NCI-H774 (cell line): ENCODE measurements around the gene SLU7.

Experiments
- DNase-seq: peaks from one replicate; lab custom pipeline; 2025; lab: John Stamatoyannopoulos, UW

SLU7 gene

DNA sequence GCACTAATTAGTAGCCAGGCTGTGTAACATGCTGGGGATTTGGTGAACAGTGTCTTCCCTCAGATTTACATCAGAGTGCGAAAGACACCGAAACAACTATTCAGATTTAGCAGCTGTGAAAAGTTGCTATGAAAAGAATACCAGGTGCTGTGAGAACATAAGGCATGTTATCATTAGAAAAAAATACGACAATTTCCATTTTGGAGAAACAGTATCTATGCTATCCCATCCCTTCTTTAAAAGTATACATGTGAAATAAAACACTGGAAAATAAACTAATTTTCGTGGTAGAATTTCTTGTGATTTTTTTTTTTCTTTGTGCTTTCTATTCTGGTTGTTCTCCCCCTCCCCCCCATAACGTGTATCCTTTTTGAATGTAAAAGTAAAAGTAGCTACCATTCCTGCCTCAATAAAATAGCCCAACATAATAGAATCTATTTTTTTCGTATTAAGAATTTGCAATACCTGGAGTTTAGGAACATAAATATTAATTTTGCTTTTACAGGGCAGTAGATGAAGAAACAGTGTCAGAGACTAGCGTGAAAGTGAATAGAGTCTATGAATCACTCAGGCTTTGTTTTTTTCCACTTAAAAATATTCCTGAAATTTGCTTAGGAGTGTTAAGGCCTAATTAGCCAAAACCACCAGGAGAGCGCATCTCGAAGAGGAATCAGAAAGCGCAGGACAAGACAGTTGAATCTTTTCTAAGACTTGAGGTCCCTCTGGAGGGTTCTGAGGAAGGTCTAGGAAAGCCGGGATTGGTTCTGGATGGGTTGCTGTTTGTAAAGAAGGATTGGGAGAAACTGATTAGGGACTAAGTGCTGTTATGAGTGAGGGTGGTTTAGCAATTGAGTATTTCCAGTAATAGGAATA, 813 bp upstream of the SLU7 start:
- DNase-seq, result no peak

DNA sequence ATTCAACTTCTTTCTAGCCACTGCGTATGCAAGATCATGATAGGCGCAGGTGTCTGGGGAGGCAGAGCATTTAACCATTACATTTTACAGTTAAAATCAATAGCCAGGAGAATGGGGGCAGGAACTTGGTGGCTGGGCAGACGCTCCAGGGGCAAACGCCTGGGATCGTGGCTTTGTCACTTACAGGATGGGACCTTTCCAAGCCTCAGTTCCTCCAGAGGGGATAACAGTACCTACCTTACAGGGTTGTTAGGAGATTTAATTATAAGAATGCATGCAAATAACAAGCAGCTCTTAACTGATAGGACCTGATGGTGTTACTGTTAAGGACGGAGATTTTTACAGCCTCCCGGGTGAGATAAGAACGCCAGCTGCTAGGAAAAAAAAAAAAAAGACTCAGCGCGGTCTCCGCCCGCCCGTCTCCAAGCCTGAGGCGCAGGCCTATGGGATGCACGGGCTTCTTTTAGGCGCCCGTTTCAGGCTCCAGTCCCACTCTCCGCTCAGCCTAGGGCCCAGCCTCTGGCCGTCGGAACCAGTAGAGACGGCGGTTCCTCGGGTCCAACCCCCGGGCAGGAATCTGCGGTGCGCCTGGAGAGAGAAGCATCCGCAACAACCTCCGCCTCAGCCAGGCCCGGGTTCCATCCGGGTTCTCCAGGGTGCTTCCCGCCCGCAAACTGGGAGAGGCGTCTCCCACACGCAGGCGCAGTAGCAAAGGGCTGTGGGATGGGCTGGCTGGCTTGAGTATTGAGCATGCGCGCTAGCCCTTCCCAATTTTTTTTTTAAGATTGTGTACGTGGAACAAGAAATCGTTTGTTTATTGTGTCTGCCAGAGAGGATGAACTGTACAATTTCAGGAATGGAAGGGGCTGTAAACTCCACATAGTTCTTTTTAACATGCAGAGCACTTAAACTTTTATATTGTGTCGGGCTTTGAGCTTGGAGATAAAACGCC, 19.2 kb downstream of the SLU7 start, which contains the start of gene FAM200C:
Gene FAM200C (minus strand): TSS at position 653 of the 952 bp plus-strand sequence. CDS start 4,564 bp downstream, outside the sequence.
- peak; percentile 91 for DNase-seq

DNA sequence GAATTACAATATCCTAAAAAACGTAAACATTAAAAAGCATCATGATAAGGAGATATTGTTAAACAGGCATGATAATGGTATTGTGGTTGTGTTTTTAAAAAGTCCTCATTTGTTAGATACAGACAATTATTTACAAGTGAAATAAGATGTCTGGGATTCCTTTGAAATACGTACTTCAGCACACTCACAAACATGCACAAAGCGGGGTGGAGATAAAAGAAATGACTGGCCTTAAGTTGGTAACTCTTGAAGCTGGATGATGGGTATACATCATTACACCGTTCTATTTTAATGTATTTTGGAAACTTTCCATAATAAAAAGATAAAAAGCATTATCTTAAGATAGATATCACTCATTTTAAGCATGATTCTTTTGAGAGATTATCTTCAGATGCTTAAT, 20.1 kb downstream of the SLU7 start:
- no peak for DNase-seq

DNA sequence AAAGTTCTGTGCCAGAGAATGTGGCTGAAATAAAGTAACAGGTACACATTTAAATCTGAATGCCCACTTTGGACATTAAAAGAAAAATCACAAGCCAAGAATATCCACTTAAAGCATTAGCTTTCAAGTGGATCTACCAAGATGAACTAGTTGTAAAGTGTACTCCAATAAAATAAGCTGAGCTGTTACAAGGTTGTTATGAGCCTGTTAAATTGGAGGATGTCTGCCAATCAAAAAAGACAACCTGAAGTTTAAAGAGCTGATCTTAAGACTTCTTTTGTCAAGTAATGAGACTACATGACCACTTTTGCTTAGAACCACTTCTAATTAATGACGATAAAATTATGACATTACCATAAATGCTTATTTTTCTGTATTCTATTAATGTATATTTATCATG, 21.4 kb downstream of the SLU7 start:
- no peak for DNase-seq

DNA sequence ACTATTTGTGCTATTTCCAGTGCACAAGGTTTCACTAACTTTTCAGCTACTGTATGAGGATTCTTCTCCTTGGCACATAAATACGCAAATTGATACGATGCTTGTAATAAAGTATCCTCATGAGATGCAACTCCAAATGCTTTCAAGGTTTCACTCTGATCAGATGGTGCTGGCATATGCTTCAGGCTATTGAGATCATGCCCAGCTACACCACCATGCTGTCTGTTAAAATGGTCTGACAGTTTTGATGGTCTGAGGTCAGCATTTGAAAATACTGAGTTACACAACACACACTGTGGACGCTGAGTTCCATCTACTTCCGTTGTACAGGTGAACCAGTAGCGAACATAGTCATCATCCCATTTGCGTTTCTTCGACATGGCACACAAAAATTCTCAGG, 23.8 kb downstream of the SLU7 start:
- no peak for DNase-seq

DNA sequence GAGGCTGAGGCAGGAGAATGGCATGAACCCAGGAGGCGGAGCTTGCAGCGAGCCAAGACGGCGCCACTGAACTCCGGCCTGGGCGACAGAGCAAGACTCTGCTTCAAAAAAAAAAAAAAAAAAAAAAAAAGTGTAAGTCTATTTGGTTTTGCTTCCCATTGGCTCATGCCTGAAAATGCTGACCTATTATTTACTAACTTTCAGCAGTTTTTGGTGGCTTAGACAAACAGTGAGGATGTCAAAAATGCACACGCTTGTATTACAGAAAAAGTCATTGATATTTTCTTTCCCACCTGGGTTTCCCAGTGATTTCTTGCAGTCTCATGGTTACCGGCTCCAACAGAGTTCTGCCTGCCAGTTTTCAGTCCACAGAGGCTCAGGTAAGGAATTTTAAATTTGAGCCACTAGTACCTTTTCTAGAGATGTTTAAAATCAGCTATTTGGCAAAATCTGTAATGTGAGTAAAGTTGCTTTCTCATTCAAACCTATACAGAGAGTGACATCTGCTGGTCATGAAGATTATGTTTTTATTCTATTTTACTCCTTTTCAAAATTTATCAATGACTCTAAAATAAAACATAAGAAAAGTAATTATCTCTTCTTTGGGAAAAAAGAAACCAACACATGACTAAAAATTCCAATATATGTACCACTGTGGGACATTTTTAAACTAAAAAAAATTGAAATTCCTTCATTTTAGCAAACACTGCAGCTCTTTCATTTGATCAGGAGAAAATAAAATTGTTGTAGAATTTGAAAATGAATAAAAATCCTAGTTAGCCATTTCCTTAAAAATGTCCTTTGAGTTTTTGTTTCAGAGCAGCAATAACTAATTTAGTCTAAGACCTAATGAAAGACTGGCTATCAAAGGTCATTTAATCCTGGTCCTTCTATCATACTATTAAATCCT, 27.8 kb downstream of the SLU7 start:
- DNase-seq, result peak; percentile 2

DNA sequence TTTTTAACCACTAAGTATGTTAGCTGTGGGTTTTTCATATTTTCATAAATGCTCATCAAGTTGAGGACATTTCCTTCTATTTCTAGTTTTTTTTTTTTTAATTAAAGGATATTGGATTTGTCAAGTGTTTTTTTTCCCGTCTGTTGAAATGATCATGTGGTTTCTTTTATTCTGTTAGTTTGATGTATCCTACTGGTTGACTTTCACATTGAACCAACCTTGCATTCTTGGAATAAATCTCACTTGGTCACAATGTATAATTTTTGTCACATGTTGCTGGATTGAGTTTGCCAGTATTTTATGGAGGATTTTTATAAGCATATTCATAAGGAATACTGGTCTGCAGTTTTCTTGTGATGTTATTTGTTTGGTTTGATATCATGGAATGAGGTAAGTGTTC, 31.4 kb downstream of the SLU7 start:
- DNase-seq, result no peak

DNA sequence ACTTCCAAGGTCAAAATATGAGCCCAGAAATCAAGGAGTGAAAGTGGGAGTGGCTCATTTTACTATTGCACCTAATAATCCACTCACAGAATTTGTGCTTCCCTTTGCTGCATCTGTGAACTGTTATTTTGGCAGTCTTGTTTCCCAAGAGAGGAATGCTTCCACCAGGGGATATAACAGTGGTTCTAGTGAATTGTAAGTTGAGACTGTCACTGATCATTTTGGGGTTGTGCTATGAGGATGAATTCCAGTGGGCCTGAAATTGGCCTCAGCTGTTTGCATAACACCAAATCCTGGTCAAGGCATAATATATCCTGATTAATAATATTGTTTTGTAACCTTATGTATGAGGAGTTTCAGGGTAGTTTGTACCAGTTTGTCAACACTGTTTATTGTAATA, 33.4 kb downstream of the SLU7 start:
- no peak for DNase-seq

DNA sequence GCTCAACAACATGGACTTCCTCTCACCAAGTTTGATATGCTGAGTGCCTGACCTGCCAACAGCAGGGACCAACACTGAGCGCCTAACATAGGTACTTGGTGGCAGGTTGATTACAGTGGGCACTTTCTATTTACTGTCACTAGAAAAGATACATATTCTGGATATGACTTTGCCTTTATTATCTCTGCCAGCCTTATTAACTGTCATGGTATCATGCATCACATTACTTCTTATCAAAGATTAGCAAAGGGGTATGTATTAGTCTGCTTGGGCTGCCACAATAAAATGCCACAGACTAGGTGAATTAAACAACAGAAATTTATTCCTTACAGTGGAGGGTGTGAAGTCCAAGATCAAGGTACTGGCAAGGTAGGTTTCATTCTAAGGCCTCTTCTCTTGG, 34.2 kb downstream of the SLU7 start:
- no peak for DNase-seq

DNA sequence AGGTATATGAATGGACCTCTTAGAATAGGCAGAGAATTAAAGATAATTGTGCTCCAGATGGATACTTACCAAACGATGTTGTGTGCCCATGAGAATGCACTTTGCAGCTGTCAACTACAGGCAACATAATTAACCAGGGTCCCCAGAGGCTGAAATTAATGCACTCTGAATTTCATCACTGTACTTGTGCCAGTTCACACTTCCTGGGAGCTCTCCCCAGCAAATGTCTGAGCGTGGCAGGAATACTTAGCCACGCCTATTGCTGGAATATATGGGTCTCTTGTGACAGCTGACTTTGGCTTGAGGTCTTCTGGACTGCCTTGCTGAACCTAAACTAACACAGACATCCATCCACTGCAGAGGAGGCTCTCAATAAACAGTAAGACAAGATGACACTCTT, 36.5 kb downstream of the SLU7 start:
- no peak for DNase-seq

DNA sequence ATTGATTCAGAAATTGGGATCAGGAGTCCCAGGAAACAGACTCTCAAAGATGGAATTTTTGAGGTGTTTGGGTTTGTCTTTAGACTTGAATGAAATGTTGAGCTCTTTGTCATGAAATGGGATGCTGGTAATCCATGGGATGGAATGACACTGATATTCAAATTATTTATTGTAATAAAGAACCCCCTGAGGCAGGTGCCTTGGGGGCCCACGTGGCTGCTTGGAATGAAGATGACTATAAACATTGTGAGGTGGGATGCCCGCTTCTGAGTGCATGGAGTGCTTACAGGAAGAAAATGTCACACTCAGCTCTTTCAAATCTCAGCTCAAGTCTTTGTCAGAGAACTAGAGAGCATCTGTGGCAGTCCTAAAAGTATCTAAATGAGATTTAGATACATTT, 38.8 kb downstream of the SLU7 start:
- no peak for DNase-seq

DNA sequence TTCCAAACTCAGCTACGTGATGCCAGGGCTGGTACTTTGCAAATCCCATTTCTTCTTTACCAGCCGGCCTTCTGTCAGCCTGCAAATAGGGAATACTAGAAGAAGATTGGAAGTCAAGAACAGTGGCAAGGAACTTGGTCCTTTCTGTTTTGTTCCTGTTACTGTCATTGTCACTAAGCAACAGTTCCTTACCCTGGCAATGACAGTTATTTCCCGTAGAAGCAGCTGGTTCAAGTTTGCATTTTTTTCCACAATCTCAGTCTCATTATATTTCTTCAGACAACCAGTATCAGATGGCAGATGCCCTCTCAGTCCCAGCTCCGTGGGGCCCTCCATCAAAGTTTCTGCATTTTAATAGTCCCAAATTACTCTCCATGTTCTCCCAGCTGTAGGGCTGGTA, 39.4 kb downstream of the SLU7 start:
- DNase-seq, result no peak

DNA sequence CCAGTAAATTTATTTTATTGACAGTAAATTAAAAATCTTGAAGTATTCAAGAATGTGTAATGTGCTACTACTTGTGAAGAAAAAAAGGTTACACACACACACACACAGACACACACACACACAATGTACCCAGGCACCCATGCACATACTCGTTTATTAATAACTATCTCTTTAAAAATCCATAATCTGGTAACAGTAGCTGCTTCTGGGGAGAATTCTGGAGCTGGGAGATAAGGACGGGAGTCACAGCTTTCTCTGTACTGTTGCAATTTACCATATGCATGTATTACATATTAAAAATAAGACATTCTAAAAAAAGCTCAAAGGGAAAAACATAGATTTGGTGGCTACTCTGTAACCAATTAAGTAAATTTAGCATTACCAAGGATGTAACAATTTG, 40.6 kb downstream of the SLU7 start:
- DNase-seq, result no peak

DNA sequence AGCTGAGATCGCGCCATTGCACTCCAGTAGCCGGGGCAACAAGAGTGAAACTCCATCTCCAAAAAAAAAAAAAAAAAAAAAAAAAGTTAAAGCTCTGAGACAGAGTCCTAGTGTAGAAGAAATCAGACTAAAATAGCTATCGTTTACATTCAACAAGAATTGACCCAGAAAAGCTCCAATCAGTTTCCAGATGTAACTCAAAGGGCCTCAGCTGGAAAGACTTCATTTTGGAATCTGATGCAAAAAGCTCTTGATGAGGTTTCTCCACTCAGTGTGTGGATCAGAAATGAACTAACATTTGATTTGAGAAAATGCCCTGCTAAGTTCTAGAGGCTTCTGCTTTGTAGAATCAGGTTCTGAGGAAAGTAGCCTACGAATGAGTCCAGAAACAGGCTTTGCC, 41.2 kb downstream of the SLU7 start:
- no peak for DNase-seq

DNA sequence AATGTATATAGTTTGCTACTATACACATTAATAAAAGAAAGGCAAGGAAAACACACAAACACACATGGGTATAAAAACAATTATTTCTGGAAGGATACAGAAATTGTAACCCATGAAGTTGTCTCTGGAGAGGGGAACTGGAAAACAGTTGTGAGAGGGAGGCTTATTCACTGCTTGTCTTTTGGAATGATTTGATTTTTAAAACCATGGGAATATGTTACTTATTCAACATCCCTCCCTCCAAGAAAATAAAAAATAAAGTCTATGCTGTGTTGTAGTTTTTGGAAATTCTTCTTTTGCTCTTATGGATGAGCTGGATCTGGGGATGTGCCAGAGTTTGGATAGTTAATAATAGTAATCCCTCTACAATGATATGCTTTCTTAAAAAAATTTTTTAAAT, 42.5 kb downstream of the SLU7 start:
- no peak for DNase-seq

DNA sequence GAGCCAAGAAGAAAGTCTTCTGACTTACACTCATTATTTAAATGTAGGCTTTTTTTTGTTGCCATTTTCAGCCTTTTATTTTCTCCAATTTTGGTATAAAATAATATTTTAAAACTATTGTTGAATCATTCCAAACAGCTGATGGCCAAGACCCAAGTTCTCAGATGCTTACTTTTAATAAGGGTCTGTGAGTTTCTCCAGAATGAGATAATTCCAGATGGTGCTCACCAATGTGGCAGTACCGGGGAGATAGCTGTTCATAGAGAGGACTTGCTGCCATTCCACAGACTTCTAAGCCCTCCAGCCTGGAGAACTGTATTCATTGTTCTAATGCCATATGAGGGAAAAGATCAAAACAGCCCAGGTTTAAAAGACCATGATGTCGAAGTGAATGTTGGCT, 43.2 kb downstream of the SLU7 start:
- no peak for DNase-seq

DNA sequence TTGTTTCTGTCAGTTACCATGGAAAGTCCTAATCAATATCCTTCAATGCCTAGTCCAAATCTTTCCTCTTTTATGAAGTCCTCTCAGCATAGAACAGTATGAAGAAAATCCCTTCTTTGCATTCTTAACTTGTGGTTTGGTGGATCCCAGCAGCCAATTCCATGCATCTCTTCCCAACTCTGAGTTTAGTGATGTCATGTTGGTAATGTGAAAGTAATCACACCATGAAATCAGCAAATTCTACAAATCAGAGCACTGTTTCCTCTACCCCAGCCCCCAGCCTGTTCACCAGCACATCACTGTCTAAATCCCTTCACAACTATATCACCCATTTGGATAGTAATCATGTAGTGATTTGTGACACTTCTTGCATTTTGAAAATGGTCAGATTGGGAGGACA, 43.7 kb downstream of the SLU7 start:
- DNase-seq, result no peak

DNA sequence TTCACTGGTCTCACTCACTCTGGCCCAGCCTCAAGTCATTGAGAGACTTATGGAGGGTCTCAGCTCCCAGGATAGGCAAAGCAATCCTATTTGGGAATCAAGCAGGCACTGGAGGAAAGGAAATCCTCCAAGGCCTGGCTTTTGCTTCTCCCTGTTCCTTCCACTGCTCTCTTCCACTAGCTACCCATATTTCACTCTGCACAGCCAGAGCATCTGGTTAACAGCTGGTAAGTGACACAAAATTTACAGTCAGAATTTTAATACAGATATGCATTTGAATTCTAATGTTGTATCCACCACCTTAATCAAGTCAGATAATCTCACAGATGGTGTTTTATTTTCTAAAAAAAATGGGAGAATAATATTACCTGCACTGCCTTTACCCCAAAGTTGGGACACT, 47.6 kb downstream of the SLU7 start:
- no peak for DNase-seq

DNA sequence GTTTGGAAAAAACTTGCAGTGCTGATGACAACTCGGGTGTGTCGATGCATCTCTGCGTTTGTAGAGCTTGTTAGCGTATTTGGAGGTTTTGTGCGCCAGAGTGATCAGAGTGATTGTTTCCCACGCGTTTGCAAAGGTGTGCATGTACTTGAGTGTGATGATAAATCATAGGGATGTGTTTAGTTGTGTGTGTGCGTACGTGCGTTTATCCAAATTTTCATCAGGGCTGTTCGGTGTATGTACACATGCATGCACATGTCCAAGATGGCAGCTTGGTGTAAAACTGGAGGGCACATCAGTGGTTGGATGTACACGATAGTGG, 48.2 kb downstream of the SLU7 start:
- no peak for DNase-seq

DNA sequence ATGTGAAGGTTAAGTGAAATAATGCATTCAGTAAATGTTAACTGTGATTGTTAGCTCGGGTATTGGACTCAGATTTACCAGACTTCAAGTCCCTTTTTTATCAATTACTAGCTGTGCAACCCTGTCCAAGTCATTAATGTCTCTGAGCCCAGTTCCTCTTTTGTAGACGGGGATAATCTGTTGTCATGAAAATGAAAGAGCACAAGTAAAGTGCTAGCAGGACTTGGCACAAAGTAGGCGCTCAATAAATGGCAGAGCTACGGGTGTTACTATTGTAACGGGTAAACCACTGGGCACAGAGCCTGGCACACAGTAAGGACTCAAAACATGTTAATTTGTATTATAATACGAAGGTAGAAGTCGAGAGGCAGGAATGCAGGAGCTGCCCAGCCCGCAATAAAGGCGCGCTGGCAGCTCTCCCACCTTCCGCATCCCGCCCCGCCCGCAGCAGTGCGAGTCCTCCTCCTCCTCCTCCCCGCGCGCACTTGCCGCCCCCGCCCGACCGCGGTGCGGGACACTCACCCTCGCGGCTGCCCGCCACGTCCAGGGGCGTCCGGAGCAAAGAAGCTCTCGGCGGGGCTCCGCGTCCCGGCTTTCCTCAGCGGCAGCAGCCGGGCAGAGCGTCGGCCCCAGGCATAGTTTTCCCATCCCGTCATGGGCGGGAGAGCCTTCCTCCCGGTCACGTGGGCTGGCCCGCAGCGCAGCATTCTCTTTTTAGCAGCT, 48.7 kb downstream of the SLU7 start, which contains the start of gene C1QTNF2:
Gene C1QTNF2 (minus strand): TSS at position 637 of the 723 bp plus-strand sequence. CDS start 15,615 bp downstream, outside the sequence.
- DNase-seq, result no peak

DNA sequence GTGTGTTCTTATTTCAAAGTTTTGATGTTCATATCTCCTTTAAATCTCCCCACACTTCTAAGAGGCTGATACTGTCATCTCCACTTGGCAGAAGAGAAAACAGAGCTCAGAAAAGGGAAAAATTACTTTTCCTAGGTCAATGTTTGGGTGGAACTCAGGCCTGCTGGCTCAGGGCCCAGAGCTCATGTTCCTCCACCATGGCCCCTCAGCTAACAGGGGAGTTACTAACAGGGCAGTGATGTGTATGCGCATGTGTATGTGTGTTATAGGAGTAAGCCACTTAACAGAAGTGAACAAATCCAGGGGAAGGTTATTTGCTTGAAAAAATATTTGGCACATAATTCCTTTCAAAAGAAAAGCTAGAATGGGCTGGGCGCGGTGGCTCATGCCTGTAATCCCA, 51.0 kb downstream of the SLU7 start:
- no peak for DNase-seq
